Panc1 (cell line): ENCODE measurements around the gene SARNP. TPM values are rescaled to one million over a fixed set of nuclear protein-coding genes. Genes with fewer than 3 reads are reported as not detected.

ENCODE experiments used
- ATAC-seq: fragments of 200-7000 bp; cut with Tn5 transposase; 2 replicates; pipeline ENCODE4 v1.9.1; 2020; ENCODE audit warnings: mild to moderate bottlenecking, moderate library complexity
- BruUV-seq: library from RNA; stranded (reverse); fragments of 400-500 nt; replicated peaks from 2 replicates; lab custom pipeline; 2021; lab: Mats Ljungman, UMichigan
- CTCF ChIA-PET: fragments of 300-600 bp; sonication (Branson Sonifier 250); formaldehyde crosslinking; loops from one replicate; lab custom pipeline; 2022; ENCODE audit warnings: antibody characterized with exemption; lab: Charles Lee
- POLR2A ChIA-PET: fragments of 300-600 bp; sonication (Branson Sonifier 250); formaldehyde crosslinking; loops from one replicate; lab custom pipeline; 2022; ENCODE audit warnings: antibody characterized with exemption; lab: Charles Lee
- DNase-seq: peaks from one replicate; pipeline ENCODE4 v3.0.0-alpha.2; 2010; ENCODE audit warnings: low read depth, low spot score
- H3K27ac ChIP-seq: 2 replicates; pipeline ENCODE4 v1.5.1; 2011; ENCODE audit warnings: mild to moderate bottlenecking, low read length, inconsistent platforms
- H3K27me3 ChIP-seq: fragments of 200-500 bp; sonication (Bioruptor generic); 2 replicates; pipeline ENCODE4 v1.6.0; 2014; ENCODE audit warnings: low read length, inconsistent platforms; ENCODE audit not compliant: control insufficient read depth, insufficient read depth
- H3K36me3 ChIP-seq: fragments of 200-500 bp; sonication (Bioruptor generic); 2 replicates; pipeline ENCODE4 v1.5.1; 2014; ENCODE audit warnings: inconsistent platforms, mild to moderate bottlenecking, low read length, moderate library complexity; ENCODE audit not compliant: control insufficient read depth, insufficient read depth
- H3K4me1 ChIP-seq: 2 replicates; pipeline ENCODE4 v1.5.1; 2011; ENCODE audit warnings: inconsistent platforms, mild to moderate bottlenecking, low read length, moderate library complexity; ENCODE audit not compliant: control insufficient read depth, insufficient read depth
- H3K4me3 ChIP-seq, 2 experiments: 2 replicates each; pipeline ENCODE4 v1.5.1; 2011 to 2012; ENCODE audit warnings: low read depth in 2 of 2, low read length in 2 of 2, mild to moderate bottlenecking in 2 of 2, inconsistent platforms in 1 of 2, moderate library complexity in 1 of 2
- H3K9me3 ChIP-seq: fragments of 200-500 bp; sonication (Bioruptor generic); 2 replicates; pipeline ENCODE4 v1.5.1; 2014; ENCODE audit warnings: low read depth, mild to moderate bottlenecking, inconsistent platforms, low read length, moderate library complexity; ENCODE audit not compliant: control insufficient read depth, insufficient read depth
- POLR2AphosphoS5 ChIP-seq: IDR thresholded peaks from 2 replicates; pipeline ENCODE4 v1.6.1; 2012; ENCODE audit warnings: mild to moderate bottlenecking, low read depth, low read length, moderate library complexity
- SIN3A ChIP-seq: IDR thresholded peaks from 2 replicates; pipeline ENCODE4 v1.6.1; 2012; ENCODE audit warnings: low read depth, mild to moderate bottlenecking, low read length, moderate library complexity, borderline replicate concordance; ENCODE audit not compliant: insufficient read depth
- TCF7L2 ChIP-seq: IDR thresholded peaks from 2 replicates; pipeline ENCODE4 v1.6.1; 2011; ENCODE audit warnings: mild to moderate bottlenecking, low read depth, low read length, inconsistent platforms
- in situ Hi-C: cut with HindIII; loops from 2 replicates; pipeline ENCODE4 v1.10.0; 2016; ENCODE audit warnings: low sequenced_read_pairs, low pct_unique_long_range_greater_than_20kb
- intact Hi-C: fragments of 100-400 bp; cut with micrococcal nuclease; formaldehyde crosslinking; loops from one replicate; pipeline ENCODE4 v1.10.0; 2022; ENCODE audit not compliant: unreplicated experiment
- total RNA-seq: library from RNA; stranded (reverse); gene quantifications from one replicate; pipeline ENCODE4 v1.2.1, GENCODE V29; 2021; ENCODE audit not compliant: unreplicated experiment
- TF ChIP-seq, protein P1 (sequence below), 2 experiments: IDR thresholded peaks; 2 replicates each; pipeline ENCODE4 v1.6.1; 2011 to 2012; ENCODE audit warnings: low read depth in 2 of 2, control low read depth in 1 of 2, low read length in 1 of 2, mild to moderate bottlenecking in 1 of 2, moderate library complexity in 1 of 2; ENCODE audit not compliant: insufficient read depth in 1 of 2
- TF ChIP-seq, protein P2 (sequence below): fragments of 450-650 bp; IDR thresholded peaks from 2 replicates; pipeline ENCODE4 v1.5.1; 2017; ENCODE audit warnings: mild to moderate bottlenecking

Gene SARNP
- total RNA-seq, 1 experiment from 2014 or later: 69.3 TPM

DNA sequence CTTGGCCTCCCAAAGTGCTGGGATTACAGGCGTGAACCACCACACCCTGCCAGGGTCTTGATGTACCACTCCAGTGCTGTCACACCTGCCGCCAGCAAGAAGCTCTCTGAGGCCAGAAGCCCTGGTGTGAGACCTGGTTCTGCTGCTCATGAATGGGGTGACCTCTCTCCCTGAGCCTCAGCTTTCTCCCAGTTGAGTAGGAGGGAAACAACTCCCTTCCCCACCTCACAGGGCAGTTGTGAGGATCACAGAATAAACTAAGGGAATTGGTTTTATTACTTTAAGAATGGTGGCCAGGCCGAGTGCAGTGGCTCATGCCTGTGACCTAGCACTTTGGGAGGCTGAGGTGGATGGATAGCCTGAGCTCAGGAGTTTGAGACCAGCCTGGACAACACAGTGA is 82.9 kb downstream of the SARNP start:
- ATAC-seq (no peak), DNase-seq (no peak)
- H3K27ac ChIP-seq: no peak overlapping the region
- H3K4me1 ChIP-seq: peaks cover 17% of the 10 kb centered on the region
- no peak overlapping the region for H3K4me3 ChIP-seq
- no TSS peak for BruUV-seq
- H3K36me3 ChIP-seq: no peaks in the 10 kb centered on the region
- no peaks in the 10 kb centered on the region for H3K27me3 ChIP-seq
- ChIA-PET CTCF (interaction anchor here (0.8 kb wide), 1 partner anchor 10 kb away, joined by 3 read pairs; no protein-coding TSS in a partner anchor), POLR2A (no interaction called here)
- intact Hi-C loops (no loop called here), in situ Hi-C loops (no loop called here)
- TF ChIP-seq, protein P1, sequence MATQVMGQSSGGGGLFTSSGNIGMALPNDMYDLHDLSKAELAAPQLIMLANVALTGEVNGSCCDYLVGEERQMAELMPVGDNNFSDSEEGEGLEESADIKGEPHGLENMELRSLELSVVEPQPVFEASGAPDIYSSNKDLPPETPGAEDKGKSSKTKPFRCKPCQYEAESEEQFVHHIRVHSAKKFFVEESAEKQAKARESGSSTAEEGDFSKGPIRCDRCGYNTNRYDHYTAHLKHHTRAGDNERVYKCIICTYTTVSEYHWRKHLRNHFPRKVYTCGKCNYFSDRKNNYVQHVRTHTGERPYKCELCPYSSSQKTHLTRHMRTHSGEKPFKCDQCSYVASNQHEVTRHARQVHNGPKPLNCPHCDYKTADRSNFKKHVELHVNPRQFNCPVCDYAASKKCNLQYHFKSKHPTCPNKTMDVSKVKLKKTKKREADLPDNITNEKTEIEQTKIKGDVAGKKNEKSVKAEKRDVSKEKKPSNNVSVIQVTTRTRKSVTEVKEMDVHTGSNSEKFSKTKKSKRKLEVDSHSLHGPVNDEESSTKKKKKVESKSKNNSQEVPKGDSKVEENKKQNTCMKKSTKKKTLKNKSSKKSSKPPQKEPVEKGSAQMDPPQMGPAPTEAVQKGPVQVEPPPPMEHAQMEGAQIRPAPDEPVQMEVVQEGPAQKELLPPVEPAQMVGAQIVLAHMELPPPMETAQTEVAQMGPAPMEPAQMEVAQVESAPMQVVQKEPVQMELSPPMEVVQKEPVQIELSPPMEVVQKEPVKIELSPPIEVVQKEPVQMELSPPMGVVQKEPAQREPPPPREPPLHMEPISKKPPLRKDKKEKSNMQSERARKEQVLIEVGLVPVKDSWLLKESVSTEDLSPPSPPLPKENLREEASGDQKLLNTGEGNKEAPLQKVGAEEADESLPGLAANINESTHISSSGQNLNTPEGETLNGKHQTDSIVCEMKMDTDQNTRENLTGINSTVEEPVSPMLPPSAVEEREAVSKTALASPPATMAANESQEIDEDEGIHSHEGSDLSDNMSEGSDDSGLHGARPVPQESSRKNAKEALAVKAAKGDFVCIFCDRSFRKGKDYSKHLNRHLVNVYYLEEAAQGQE (IDR thresholded peaks at IDR 0.05; ENCODE audit: insufficient read depth in 1 of 2, low read depth in 2 of 2, low read length in 1 of 2): no peak
- TF ChIP-seq POLR2AphosphoS5 (no peak), TCF7L2 (no peak), SIN3A (no peak)
- TF ChIP-seq, protein P2, sequence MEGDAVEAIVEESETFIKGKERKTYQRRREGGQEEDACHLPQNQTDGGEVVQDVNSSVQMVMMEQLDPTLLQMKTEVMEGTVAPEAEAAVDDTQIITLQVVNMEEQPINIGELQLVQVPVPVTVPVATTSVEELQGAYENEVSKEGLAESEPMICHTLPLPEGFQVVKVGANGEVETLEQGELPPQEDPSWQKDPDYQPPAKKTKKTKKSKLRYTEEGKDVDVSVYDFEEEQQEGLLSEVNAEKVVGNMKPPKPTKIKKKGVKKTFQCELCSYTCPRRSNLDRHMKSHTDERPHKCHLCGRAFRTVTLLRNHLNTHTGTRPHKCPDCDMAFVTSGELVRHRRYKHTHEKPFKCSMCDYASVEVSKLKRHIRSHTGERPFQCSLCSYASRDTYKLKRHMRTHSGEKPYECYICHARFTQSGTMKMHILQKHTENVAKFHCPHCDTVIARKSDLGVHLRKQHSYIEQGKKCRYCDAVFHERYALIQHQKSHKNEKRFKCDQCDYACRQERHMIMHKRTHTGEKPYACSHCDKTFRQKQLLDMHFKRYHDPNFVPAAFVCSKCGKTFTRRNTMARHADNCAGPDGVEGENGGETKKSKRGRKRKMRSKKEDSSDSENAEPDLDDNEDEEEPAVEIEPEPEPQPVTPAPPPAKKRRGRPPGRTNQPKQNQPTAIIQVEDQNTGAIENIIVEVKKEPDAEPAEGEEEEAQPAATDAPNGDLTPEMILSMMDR: no peak
- H3K9me3 ChIP-seq: no peaks in the 10 kb centered on the region

- intact Hi-C loops: no loop called here
- DNase-seq (no peak), ATAC-seq (no peak)
- BruUV-seq: no TSS peak
- H3K36me3 ChIP-seq: no peaks in the 10 kb centered on the region
- peaks cover 17% of the 10 kb centered on the region for H3K4me1 ChIP-seq
- no peaks in the 10 kb centered on the region for H3K27me3 ChIP-seq
- no peak for TF ChIP-seq SIN3A
- TF ChIP-seq TCF7L2: no peak
- TF ChIP-seq, protein P2: no peak
- TF ChIP-seq, protein P1 (IDR thresholded peaks at IDR 0.05; ENCODE audit: insufficient read depth in 1 of 2, low read depth in 2 of 2, low read length in 1 of 2): no peak
- in situ Hi-C loops: no loop called here
- ChIA-PET CTCF (no interaction called here), POLR2A (no interaction called here)
- H3K4me3 ChIP-seq: no peak overlapping the region
- H3K27ac ChIP-seq: no peak overlapping the region
- no peaks in the 10 kb centered on the region for H3K9me3 ChIP-seq
These were observed 83.7 kb downstream of the SARNP start for GRCh38 chr12:55733858-55734257.
